ENCODE results near the gene FAF1.

FAF1 gene

GRCh38 chr1:50527249-50527986 is 432.6 kb downstream of the FAF1 start:
- no peak for DNase-seq

DNA sequence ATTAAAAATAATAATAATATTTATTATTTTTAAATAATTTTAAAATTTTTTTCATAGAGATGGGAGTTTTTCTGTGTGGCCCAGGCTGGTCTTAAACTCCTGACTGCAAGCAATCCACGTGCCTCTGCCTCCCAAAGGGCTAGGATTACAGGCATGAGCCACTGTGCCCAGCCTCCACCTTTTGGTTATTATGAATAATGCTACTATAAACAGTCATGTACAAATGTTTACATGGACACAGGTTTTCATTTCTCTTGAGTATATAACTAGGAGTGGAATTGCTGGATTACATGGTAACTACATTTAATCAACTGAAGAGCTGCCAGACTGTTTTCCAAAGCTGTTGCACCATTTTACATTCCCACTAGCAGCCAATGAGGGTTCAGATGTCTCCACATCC is 433.6 kb downstream of the FAF1 start:
- DNase-seq, result no peak

GRCh38 chr1:50523548-50523947 is 436.5 kb downstream of the FAF1 start:
- DNase-seq, result no peak

- no peak for DNase-seq
Observed at GRCh38 chr1:50522691-50523342, 437.2 kb downstream of the FAF1 start.

- no peak for DNase-seq
Observed at GRCh38 chr1:50521703-50522102, 438.4 kb downstream of the FAF1 start.

- DNase-seq, result no peak
Observed at GRCh38 chr1:50517488-50517887, 442.6 kb downstream of the FAF1 start.

- no peak for DNase-seq
Observed at GRCh38 chr1:50516056-50516455, 444.0 kb downstream of the FAF1 start.

DNA sequence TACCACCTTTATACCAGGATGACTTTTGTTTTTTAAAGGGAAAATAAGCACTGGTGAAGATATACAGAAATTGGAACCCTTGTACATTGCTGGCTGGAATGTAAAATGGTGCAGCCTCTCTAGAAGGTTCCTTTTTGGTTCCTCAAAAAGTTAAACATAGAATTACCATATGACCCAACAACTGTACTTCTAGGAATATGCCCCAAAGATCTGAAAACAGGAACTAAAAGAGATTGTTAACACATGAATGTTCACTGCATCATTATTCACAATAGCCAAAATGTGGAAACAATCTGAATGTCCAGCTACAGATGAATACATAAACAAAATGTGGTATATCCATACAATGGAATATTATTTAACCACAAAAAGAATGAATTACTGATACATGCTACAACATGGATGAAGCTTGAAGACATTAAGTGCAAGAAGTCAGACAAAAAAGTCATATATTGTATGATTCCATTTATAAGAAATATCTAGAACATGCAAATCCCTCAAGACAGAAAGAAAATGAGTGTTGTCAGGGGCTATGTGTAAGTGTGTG is 452.0 kb downstream of the FAF1 start:
- no peak for DNase-seq

DNA sequence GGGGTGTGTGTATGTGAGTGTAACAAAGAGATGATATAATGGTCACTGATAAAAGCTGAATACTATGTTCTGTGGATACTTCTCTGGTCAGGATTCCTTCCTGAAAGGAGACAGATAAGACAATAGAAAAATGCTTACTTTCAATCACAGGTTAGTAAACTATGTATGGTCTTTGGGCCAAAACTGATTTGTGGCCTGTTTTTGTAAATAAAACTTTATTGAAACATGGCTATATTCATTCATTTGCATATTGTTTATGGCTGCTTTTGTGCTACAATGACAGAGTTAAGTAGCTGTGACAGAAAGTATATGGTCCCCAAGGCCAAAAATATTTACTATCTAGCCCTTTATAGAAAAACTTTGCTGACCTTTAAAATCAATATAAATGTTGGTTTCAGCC is 454.6 kb downstream of the FAF1 start:
- no peak for DNase-seq

DNA sequence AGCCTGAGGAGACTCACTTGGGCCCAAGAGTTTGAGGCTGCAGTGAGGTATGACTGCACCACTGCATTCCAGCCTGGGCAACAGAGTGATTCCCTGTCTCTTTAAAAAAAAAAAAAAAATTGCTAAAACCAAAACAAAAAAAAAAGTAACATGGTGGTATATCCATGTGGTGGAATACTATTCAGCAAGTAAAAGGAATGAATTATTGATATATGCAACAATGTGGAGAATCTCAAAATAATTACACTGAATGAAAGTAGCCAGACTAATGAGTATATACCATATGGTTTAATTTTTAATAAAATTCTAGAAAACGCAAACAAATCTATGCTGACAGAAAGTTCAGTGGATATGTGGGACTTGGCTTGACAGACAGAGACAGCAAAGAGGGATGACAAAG is 456.6 kb downstream of the FAF1 start:
- DNase-seq, result no peak

GRCh38 chr1:50502147-50502546 is 457.9 kb downstream of the FAF1 start:
- no peak for DNase-seq

DNA sequence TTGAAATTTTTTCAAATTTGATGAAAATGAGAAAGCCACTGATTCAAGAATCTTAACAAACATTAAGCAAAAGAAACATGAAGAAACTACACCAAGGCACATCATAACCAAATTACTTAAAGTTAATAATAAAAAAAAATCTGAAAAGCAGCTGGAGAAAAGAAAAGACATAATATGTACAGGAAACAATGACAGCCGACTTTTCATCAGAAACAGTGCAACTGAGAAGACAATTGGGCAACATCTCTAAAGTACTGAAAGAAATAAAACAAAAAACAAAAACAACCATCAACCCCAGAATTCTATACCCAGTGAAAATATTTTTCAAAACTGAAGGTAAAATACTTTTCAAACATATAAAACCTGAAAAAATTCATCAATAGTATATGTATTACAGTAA is 463.1 kb downstream of the FAF1 start:
- no peak for DNase-seq

GRCh38 chr1:50493710-50494109 is 466.4 kb downstream of the FAF1 start:
- no peak for DNase-seq

DNA sequence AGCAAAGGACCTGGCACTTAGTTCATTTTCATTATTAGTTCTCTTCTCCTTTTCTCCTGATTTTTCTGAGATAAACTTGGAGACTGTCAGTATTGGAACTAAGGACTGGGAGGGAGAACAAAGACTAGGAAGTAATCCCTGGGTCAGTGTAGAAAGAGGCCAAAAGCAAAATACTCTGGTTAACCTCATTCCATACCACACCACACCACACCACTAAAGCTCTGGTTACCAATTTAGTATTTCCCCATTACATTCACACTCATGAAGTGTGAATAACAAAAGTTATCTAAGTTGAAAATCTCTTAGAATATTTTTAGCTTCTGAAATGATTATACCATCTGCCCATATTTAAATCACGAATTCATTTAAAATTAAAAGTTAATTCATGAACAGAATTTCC is 467.9 kb downstream of the FAF1 start:
- no peak for DNase-seq

DNA sequence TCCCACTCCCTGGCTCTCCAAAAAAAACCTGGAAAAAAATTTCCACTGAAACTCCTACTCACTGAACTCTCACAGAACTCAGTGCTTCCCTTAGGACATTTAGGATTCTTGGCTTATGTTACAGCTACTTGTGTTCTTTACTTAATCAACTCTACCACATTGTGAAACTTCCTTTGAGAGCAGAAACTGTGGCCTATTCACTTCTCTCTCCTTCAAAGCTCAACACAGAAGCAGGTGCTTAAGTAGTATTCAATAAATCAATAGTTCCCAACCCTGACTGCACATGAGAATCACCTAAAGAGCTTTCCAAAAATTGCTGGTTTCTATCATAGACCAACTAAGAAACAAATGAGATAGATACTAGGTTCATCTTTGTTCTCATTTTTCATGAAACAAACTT is 468.9 kb downstream of the FAF1 start:
- no peak for DNase-seq

GRCh38 chr1:50490640-50491039 is 469.4 kb downstream of the FAF1 start:
- no peak for DNase-seq

GRCh38 chr1:50488876-50489275 is 471.2 kb downstream of the FAF1 start:
- DNase-seq, result no peak

DNA sequence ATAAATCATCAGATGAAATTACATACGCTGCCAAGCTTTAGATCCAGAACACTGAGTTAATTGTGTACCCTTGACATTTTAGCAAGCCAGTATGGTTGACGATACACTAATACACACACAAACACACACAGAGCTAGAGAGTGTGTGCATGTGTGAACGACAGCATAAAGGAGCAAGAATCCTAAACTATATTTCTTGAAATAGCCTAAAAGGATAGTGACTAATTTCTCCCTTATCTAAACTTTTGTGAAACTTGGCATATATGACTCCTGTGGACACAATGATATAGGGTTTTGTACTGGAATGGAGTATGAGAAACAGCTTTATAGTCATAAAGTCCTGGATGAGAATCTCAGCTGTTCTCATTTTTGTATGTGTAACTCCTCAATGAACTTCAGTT is 471.7 kb downstream of the FAF1 start:
- DNase-seq, result no peak

DNA sequence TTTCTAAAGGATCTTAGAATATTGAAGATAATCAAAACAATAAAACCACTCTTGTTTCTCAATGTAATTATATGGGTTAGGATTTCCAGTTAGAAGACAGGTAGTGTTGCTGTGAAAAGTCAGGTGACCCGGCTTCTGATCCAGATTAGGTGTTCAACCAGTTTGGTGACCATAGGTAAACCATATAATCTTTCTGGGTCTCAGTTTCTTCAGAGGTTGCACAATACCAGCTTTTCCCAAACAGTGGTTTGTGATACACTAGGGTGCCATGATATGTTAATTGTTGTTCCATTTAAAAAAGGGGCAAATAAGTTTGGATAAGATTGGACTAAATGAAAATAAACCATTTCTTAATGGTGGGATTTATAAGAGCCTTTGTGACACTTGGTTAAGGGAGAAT is 472.3 kb downstream of the FAF1 start:
- DNase-seq, result no peak

- DNase-seq, result no peak
Observed at GRCh38 chr1:50481142-50481736, 478.8 kb downstream of the FAF1 start.

DNA sequence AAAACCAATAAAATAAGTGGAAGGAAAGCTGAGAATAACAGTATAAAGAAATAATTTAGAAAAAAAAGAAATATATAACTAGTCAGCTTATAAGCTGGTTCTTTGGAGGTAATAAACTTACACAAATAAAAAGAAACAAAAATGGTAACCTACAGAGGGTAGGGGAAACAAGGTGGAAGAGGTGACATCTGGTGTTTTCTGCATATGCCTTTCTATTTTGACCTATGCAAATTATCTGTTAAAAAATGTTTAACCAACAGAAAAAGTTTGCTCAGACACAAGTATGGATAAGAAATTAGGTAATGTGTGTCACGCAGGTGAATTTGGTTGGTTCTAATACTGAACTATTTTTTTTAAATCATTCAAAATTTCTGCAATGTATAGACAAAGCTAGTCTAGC is 483.3 kb downstream of the FAF1 start:
- no peak for DNase-seq

DNA sequence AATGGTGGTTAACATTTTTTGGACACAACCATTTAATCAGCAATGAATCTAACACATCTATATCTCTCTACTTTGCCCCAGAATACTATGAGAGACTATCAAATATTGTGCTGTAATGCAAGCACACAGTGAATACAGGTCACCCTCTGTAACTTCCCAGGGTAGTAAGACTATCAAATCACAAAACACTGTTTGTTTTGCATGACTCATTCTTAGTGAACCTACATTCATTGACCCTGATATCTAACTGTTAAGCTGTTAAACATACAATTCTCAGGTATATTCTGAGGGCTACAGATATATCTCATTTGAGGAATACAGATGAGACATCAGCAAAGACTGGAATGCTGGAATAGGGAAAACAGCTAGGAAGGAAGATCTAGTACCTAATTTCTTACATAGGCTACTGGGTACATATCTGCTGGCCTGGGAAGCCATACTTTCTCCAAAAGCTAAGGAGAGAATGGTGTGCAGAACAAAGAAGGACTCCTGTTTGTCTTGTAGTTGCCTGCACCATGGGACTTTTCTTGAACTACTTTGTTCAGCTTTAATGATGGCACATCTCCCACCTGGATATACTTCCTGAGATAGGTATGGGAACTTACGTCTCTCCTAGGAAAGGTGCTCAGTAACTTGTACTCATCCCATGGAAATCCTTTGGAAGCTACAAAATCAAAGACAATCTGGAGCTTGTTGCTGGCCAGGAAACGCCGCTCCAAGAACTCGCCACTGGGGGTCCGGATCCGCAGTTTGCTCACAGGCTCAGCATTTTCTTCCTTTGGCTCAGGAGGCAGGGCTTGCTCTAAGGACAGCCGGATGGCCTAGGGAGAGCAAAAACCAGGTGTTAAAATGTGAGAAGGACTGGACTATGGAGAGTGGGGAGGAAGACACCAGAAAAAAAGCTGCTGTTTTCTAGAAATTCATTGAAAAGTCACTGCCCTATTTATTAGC is 484.9 kb downstream of the FAF1 start:
- no peak for DNase-seq

DNA sequence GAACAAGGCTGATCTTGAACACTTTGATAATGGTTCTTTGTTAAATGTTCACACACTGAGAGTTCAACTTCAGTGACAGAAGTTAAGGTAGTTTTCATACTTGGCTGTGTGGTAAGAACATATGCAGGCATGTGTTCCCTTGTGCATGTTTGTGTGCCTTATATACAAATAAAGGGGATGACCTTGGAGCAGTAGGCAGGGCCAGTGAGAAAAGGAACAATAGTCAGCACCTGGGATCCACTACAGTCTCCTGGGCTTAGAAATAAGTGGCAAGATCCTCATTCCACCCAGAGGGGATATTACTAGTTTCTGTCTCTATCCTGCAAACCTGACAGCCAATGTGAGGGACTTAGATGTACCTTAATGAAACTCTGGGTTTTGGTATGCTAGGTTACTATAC is 486.6 kb downstream of the FAF1 start:
- no peak for DNase-seq

Measured in NCI-H1694 treated with DMSO at 0.1 percent for 48 hours (cell line).